DND-41 (cell line): ENCODE measurements around the gene ARL4D.

Experiments used
- EZH2 ChIP-seq: IDR thresholded peaks from 3 replicates; pipeline ENCODE4 v1.6.1; 2012; ENCODE audit warnings: borderline replicate concordance, low read depth, mild to moderate bottlenecking, moderate library complexity, low read length, inconsistent platforms; ENCODE audit not compliant: severe bottlenecking
- TF ChIP-seq, protein P1 (sequence below): IDR thresholded peaks from 2 replicates; pipeline ENCODE4 v1.5.1; 2012; ENCODE audit warnings: borderline replicate concordance, low read length, moderate library complexity, mild to moderate bottlenecking; ENCODE audit not compliant: poor library complexity, severe bottlenecking; ENCODE audit errors: extremely low read depth

DNA sequence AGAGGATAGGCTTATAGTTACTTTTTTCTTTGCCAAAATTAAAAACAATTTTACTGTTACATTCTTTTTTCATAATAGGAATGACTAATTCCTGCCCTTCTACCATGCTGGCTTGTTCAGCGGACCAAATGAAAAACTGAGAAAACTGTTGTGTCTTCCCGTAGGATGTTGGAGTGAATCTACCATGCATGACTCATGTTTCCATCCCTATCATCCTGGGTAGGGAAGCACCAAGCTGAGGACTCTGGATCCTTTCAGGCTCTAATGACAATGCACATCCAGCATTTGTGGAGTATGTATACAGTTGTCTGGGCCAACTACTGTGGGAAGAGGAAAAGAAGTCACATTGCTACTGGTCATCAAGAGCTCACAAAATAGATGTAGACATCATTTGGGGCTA, 43.9 kb downstream of the ARL4D start:
- TF ChIP-seq, protein P1, sequence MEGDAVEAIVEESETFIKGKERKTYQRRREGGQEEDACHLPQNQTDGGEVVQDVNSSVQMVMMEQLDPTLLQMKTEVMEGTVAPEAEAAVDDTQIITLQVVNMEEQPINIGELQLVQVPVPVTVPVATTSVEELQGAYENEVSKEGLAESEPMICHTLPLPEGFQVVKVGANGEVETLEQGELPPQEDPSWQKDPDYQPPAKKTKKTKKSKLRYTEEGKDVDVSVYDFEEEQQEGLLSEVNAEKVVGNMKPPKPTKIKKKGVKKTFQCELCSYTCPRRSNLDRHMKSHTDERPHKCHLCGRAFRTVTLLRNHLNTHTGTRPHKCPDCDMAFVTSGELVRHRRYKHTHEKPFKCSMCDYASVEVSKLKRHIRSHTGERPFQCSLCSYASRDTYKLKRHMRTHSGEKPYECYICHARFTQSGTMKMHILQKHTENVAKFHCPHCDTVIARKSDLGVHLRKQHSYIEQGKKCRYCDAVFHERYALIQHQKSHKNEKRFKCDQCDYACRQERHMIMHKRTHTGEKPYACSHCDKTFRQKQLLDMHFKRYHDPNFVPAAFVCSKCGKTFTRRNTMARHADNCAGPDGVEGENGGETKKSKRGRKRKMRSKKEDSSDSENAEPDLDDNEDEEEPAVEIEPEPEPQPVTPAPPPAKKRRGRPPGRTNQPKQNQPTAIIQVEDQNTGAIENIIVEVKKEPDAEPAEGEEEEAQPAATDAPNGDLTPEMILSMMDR: no peak
- no peak for TF ChIP-seq EZH2
